SK-N-MC (cell line): ENCODE results near the gene ACE.

ENCODE experiments used
- DNase-seq: peaks from one replicate; pipeline ENCODE4 v3.0.0-alpha.2; 2011; ENCODE audit warnings: low read depth, low spot score
- H3K27ac ChIP-seq: fragments of 200-600 bp; sonication (generic); 2 replicates; pipeline ENCODE4 v1.5.1; 2016; ENCODE audit warnings: mixed run types
- H3K36me3 ChIP-seq: fragments of 200-600 bp; sonication (generic); 2 replicates; pipeline ENCODE4 v1.6.1; 2017; ENCODE audit warnings: antibody characterized with exemption, low read length, mixed read lengths; ENCODE audit not compliant: insufficient read depth
- H3K4me3 ChIP-seq: fragments of 200-600 bp; sonication (generic); 2 replicates; pipeline ENCODE4 v1.5.1; 2016
- H3K9ac ChIP-seq: fragments of 200-600 bp; sonication (generic); 2 replicates; pipeline ENCODE4 v1.8.0; 2017; ENCODE audit warnings: mixed run types, mixed read lengths; ENCODE audit not compliant: insufficient read length
- H3K9me3 ChIP-seq: fragments of 200-600 bp; sonication (generic); 2 replicates; pipeline ENCODE4 v1.6.1; 2017; ENCODE audit warnings: low read depth, mild to moderate bottlenecking, antibody characterized with exemption, low read length, moderate library complexity, mixed read lengths
- EZH2 ChIP-seq: fragments of 200-600 bp; sonication (generic); IDR thresholded peaks from one replicate; pipeline ENCODE4 v1.6.1; 2017; ENCODE audit warnings: antibody characterized with exemption
- FOXP2 ChIP-seq: optimal IDR thresholded peaks from 2 replicates; pipeline ENCODE3; 2011; ENCODE audit warnings: mild to moderate bottlenecking, moderate library complexity; ENCODE audit not compliant: insufficient read depth; ENCODE audit errors: extremely low read length, control extremely low read depth
- POLR2AphosphoS5 ChIP-seq: IDR thresholded peaks from 2 replicates; pipeline ENCODE4 v1.6.1; 2012; ENCODE audit warnings: mild to moderate bottlenecking, low read depth, low read length, borderline replicate concordance

ACE gene

GRCh38 chr17:63519116-63519881 lies 42.4 kb downstream of the ACE start:
- Histone ChIP-seq H3K9me3 (no peaks in the 10 kb centered on the region), H3K4me3 (no peak overlapping the region), H3K27ac (no peak overlapping the region), H3K9ac (no peak overlapping the region), H3K36me3 (no peaks in the 10 kb centered on the region)
- TF ChIP-seq FOXP2 (no peak), POLR2AphosphoS5 (no peak), EZH2 (no peak)
- DNase-seq: no peak

DNA sequence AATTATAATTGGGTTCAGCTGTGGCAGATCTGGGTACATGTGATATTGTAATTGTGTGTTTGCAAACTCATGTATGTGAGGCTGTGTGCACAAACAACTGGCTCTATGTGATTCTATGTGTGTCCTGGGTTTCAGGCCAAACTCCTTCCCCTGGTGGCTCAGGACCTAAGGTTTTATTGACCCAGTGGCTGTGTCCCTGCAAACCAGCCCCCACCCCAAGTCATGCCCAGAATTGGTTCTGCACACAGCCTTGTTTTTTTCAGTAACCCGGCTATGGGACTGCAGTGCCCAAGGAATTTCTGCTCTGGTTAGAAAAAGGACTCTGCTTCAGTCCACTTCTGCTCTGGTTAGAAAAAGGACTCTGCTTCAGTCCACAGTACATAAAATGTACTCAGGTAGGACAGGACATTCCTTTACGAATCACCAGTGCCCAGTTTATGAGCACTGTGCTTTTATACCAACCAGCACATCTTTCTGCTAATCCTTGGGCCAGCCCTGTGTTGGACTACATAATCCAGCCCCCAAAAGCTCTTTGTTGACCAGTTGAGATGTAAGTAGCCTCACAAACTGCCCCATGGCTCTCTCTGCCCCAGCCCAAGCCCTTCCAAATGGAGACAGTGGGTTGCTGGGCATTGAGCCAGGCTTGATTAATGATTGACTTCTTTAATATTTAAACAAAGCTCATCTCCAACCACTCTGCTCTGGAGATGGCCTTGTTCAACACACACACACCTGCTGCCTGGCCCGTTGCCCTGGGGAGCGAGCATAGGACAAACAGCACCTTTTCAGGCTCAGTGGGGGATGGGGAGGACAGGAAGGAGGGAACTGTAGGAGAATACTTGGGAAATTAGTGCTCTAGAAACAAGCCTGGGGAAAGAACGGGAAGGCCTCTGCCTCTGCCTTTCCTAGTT lies 43.4 kb downstream of the ACE start:
- no peak overlapping the region for H3K9ac ChIP-seq
- no peak for DNase-seq
- no peaks in the 10 kb centered on the region for H3K36me3 ChIP-seq
- H3K27ac ChIP-seq: no peak overlapping the region
- H3K4me3 ChIP-seq: no peak overlapping the region
- no peak for TF ChIP-seq POLR2AphosphoS5
- TF ChIP-seq FOXP2: no peak
- no peak for TF ChIP-seq EZH2
- H3K9me3 ChIP-seq: no peaks in the 10 kb centered on the region

DNA sequence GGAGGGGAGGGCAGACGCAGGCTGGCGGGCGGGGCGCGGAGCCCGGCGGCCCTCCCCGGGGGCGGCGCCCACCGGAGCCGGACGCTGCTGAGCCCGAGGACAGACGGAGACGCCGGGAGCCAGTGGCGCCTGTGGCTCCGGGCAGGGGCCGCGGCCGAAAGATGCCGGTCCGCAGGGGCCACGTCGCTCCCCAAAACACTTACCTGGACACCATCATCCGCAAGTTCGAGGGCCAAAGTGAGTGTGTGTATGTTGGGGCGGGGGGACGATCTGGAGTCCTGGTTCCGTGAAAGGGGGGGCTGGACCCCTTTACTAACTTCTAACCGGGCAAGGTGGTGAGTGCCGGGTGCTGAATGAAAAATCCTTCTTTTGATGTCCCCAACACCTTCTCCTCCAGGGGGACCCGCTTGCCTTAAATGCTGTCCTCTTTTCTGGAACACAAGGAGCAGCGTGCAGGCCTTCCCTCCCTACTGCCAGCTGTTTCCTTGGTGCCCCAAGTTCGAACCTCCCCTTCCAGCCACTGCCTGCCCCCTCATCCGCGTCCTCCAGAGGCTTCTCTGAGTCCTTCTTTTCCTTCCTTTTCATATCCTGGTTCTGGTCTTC lies 46.5 kb downstream of the ACE start, which contains the start of gene KCNH6:
Gene KCNH6, plus strand, starts transcription at position 106 of the 603 bp plus-strand sequence. Its CDS starts 56 bp downstream, at position 162.
- no peaks in the 10 kb centered on the region for H3K36me3 ChIP-seq
- H3K9ac ChIP-seq: no peak within 1 kb of the TSS
- no peak within 1 kb of the TSS for H3K4me3 ChIP-seq
- no peak for TF ChIP-seq POLR2AphosphoS5
- TF ChIP-seq FOXP2: no peak
- TF ChIP-seq EZH2: no peak
- H3K27ac ChIP-seq: no peak within 1 kb of the TSS
- no peak for DNase-seq
- H3K9me3 ChIP-seq: no peaks in the 10 kb centered on the region

DNA sequence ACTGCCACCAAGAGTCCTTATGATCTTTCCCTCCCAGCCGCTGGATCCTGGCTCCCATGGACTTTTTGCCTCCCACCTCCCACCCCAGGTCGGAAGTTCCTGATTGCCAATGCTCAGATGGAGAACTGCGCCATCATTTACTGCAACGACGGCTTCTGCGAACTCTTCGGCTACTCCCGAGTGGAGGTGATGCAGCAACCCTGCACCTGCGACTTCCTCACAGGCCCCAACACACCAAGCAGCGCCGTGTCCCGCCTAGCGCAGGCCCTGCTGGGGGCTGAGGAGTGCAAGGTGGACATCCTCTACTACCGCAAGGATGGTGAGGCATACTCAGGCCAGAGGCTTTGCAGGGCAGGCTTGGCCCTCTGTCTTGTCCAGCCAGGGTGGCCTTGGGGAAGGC lies 47.2 kb downstream of the ACE start:
- H3K4me3 ChIP-seq: no peak overlapping the region

GRCh38 chr17:63525190-63525946 lies 48.5 kb downstream of the ACE start:
- no peak for DNase-seq
- H3K4me3 ChIP-seq: no peak overlapping the region
- H3K9ac ChIP-seq: no peak overlapping the region
- H3K36me3 ChIP-seq: no peaks in the 10 kb centered on the region
- no peaks in the 10 kb centered on the region for H3K9me3 ChIP-seq
- H3K27ac ChIP-seq: no peak overlapping the region
- TF ChIP-seq FOXP2 (no peak), EZH2 (no peak), POLR2AphosphoS5 (no peak)

More for the DNA sequence above, 47.2 kb downstream of the ACE start:
- H3K36me3 ChIP-seq: no peaks in the 10 kb centered on the region
- H3K9me3 ChIP-seq: no peaks in the 10 kb centered on the region
- no peak overlapping the region for H3K9ac ChIP-seq
- no peak for TF ChIP-seq FOXP2
- H3K27ac ChIP-seq: no peak overlapping the region
- DNase-seq: no peak

GRCh38 chr17:63526861-63527260 lies 50.0 kb downstream of the ACE start:
- Histone ChIP-seq H3K4me3 (no peak overlapping the region), H3K9ac (no peak overlapping the region), H3K27ac (no peak overlapping the region), H3K9me3 (no peaks in the 10 kb centered on the region), H3K36me3 (no peaks in the 10 kb centered on the region)
- DNase-seq: no peak
- TF ChIP-seq POLR2AphosphoS5 (no peak), EZH2 (no peak), FOXP2 (no peak)

GRCh38 chr17:63528183-63528582 lies 51.3 kb downstream of the ACE start:
- H3K9ac ChIP-seq: no peak overlapping the region

More at GRCh38 chr17:63528183-63528582, 51.3 kb downstream of the ACE start:
- H3K36me3 ChIP-seq: no peaks in the 10 kb centered on the region
- no peaks in the 10 kb centered on the region for H3K9me3 ChIP-seq
- no peak overlapping the region for H3K4me3 ChIP-seq
- TF ChIP-seq POLR2AphosphoS5 (no peak), FOXP2 (no peak)
- DNase-seq: no peak
- H3K27ac ChIP-seq: no peak overlapping the region
